Stimulated activated CD8-positive, alpha-beta memory T cell treated with anti-CD3 and anti-CD28 coated beads, Interleukin-12 subunit alpha, Interleukin-12 subunit beta, amount 100 ng/mL, for 24 hours (primary cell): ENCODE data around the gene ZNF536.

Experiments
- DNase-seq: peaks from one replicate; pipeline ENCODE4 v3.0.0-alpha.2; 2020; ENCODE audit errors: extremely low read depth

The ZNF536 gene

GRCh38 chr19:30563691-30564090, 191.5 kb downstream of the ZNF536 start:
- DNase-seq, result no peak

GRCh38 chr19:30564551-30565011, 192.4 kb downstream of the ZNF536 start:
- DNase-seq, result no peak

DNA sequence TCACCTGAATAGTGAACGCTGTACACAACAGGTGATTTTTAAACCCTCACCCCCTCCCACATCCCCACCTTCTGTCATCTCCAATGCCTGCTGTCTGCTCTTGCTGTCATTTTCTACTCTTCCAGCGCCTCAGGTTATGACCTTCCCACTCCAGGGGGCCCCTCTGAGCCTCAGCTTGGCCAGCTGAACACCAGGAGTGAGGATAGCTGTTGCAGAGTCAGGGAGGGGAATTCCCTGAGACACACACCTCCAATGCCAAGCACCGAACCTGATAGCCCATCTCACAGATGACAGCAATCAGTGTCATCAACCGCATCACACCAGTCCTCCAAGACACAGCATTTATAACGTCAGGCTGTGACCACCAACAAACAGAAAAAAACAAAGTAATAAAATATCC, 193.5 kb downstream of the ZNF536 start:
- no peak for DNase-seq

GRCh38 chr19:30566681-30567420, 194.7 kb downstream of the ZNF536 start:
- DNase-seq, result no peak

GRCh38 chr19:30567536-30568232, 195.5 kb downstream of the ZNF536 start:
- DNase-seq, result no peak

- DNase-seq, result no peak
Observed at GRCh38 chr19:30570194-30570593, 198.0 kb downstream of the ZNF536 start.

- no peak for DNase-seq
Observed at GRCh38 chr19:30577551-30578105, 205.4 kb downstream of the ZNF536 start.

DNA sequence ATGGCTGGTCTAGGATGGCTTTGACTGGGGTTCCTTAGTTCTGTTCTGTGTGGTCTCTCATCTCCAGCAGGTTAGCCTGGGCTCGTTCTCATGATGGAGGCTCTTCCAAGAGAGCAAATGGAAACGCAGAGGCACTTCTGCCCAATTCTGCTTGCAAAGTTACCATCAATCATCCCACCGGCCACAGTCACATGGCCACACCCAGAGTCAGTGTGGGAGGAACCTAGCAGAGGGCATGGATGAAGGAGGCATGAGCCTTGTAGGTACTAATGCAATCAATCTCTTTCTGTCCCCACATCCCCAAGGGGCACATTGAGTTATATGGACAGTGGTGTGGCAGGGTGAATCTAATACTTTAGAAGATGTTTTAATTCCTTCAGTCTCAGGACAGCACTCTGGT, 207.2 kb downstream of the ZNF536 start:
- no peak for DNase-seq

DNA sequence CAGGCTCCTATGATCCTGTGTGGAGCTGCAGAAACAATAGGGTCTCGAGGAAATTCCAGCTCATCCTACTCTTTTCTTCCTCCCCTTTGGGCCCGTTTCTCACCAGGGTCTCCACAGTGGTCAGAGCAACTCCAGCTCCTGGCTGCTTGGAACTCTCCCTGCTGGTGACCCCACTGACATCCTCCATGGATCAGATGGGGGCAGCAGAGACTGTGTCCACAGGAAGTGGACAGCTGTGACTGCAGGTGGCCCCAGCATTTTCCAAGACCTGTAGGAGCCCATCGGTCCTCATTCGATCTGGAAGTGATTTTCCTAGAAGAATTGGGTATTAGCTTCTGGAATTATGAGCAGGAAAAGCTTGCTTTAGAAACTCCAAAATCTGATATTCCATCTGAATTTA, 208.5 kb downstream of the ZNF536 start:
- DNase-seq, result no peak

GRCh38 chr19:30584090-30584489, 211.9 kb downstream of the ZNF536 start:
- DNase-seq, result no peak

DNA sequence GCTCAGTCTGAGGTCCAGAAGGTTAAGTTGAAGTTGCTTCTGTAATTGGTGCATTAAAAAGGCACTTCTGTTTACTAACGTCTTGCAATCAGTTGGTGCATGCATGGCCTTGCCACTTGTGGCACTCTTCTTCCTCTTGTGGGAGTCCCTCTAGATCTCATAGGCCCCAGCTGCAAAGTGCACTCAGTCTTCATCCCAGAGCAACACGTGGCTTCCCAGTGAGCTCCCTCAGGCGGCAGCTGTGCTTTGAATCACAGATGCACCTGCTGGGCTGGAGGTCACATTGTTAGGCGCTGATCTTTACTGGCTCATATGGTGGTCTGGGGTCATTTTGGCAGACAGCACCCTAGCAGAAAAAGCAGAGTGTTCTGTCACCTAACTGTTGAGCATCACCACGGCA, 215.7 kb downstream of the ZNF536 start:
- DNase-seq, result no peak

DNA sequence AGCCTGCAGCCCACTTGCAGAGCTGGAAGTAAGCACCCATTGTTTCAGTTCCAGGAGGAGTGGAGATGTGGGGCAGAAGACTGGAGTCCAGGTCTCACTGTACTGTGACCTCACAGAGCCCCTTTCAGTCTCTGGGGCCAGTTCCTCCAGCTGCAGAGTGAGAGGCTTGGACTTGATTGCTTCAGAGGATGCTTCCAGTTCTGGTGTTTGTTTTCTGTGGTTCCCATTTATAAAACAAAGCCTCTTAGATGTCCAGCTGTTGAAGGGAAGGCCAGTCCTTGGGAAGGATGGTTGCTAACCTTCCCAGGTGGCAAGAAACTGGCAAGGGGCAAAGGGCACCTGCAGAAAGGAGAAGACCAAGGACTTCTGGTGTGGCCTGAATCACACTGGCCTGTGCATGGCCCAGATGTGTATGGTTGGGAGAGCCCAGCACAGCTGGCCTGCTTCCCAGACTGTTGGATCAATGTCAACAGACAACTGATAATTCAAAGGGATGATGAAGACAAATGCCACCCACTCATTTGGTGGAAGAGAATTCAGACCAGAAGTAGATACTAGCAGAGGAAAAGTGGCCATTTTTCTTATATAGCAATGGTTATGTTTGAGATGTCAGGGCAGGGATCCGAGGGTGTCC, 218.5 kb downstream of the ZNF536 start:
- DNase-seq, result no peak

DNA sequence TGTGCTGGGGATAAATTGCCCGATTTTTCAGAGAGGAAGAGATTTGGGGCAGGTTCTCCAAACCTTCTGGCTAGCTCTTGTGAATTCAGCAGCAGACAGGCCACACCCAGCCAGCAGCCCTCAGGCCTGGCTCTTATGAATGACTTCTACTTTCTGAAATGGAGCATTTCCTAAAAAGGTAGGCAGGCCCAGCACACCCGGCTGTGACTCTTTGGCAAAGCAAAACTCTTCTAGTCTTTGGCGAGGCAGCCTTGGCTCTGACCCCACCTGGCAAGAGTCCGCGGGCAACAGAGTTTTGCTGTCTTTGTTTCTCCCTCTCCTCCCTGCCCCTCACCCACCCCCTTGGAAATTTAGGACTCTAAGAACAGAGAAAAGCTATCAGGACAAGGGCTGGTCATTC, 221.2 kb downstream of the ZNF536 start:
- no peak for DNase-seq

GRCh38 chr19:30593975-30594745, 222.0 kb downstream of the ZNF536 start:
- no peak for DNase-seq

DNA sequence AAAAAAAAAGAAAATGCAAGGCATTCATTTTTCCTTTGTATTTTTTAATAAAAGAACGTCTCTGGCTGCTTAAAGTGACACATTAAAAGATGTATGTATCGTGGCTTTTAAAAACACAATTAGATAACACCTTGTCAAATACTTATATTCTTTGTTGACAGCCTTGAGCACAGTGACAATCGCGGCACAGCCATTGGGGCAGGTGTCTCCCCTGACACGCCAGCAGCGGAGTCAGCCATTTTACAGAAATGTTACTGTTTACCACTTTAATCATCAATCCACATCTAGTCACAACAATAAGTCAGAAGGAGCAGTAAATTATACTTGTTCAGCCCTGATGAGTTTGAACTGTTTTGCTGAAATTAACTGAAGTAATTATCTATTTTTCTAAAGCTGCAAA, 224.1 kb downstream of the ZNF536 start:
- no peak for DNase-seq

- no peak for DNase-seq
Observed at GRCh38 chr19:30596813-30597399, 224.7 kb downstream of the ZNF536 start.

DNA sequence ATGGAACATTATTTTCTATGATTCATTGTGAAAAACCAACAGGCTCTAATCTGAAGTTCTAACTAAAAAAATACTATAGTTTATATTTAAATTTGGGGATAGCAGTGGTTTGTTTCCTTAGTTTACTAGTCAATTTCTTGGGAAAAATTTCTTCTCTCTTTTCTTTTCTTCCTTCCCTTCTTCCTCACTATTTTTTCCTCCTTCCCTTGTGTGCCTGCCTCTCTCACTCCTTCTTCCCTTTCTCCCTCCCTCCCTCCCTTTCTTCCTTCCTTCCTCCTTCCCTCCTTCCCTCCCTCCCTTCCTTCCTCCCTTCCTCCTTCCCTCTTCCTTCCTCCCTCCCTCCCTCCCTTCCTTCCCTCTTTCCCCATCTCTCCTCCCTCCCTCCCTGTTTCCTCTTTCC, 226.5 kb downstream of the ZNF536 start:
- no peak for DNase-seq

DNA sequence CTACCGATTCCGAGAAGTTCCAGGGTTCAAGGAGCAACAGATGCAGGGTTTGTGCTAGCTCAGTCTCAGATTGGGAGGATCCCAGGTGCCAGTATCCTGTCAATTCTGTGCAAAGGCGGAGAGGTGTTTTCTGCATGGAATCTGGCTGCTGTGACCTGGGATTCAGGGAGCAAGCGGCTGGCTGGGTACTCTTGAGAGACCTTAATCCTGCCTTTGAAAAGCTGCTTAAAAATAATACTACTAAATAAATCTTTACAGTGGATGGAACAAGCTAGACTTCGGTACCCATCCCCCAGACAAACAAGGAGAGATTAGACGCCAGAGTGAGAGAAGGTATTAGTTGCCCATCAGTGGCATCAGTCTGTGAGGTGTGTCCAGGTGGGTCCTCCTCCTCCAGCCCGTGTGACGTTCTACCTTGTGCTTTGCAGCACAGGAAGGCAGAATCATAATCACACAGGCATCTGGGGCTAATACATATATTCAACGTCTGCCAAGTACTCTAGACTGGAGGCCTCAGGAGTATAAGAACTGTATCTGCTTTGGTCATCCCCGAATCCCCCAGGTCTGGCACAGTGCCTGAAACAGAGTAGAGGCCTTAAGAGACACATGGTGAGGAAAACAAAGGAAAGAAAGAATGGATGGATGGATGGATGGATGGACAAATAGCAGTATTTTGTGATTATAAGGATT, 230.6 kb downstream of the ZNF536 start:
- no peak for DNase-seq

DNA sequence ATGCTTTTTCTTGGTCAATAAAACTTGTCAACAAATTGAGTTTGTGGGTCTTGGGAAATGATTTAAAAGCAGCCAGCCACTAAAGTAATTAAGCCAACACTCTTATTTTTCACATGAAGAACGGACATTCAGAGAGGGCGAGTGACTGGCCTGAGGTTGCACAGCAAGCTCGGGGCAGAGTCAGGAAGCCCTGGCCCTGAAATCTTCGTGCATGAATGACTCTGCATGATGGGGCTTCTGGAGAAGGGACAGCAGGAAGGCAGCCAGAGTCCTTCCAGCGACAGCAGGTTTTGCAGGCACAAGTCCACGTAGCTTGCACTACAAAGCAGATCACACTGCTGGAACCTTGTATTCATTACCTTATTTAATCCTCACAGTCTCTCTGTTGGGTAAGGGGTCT, 232.5 kb downstream of the ZNF536 start:
- no peak for DNase-seq

DNA sequence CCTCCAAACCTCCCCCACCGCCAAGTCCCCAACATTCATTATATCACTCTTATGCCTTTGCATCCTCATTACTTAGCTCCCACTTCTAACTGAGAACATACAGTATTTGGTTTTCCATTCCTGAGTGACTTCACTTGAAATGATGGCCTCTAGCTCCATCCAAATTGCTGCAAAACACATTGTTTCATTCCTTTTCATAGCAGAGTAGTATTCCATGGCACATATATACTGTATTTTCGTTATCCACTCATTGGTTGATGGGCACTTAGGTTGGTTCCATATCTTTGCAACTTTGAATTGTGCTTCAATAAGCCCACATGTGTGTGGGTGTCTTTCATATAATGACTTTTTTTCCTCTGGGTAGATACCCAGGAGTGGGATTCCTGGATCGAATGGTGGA, 233.1 kb downstream of the ZNF536 start:
- DNase-seq, result no peak
